Stimulated activated CD4-positive, alpha-beta T cell treated with anti-CD3 and anti-CD28 coated beads, Interleukin-12 subunit alpha, Interleukin-12 subunit beta, amount 100 ng/mL, for 24 hours (primary cell): ENCODE data around the gene TIMM13.
A peak's percentile ranks its signal among the peaks of the same experiment; 100 is the strongest.
"Not testable (repeated sequence)": the region's sequence is repeated elsewhere in the genome, so short reads cannot be mapped to it uniquely, and the experiment has no call there.

Experiments
- DNase-seq, 2 experiments: peaks; one replicate each; pipeline ENCODE4 v3.0.0-alpha.2; 2020; ENCODE audit warnings: low read depth in 2 of 2

The TIMM13 gene

GRCh38 chr19:2431318-2432055 is 4.1 kb upstream of the TIMM13 start:
- DNase-seq: no peak

DNA sequence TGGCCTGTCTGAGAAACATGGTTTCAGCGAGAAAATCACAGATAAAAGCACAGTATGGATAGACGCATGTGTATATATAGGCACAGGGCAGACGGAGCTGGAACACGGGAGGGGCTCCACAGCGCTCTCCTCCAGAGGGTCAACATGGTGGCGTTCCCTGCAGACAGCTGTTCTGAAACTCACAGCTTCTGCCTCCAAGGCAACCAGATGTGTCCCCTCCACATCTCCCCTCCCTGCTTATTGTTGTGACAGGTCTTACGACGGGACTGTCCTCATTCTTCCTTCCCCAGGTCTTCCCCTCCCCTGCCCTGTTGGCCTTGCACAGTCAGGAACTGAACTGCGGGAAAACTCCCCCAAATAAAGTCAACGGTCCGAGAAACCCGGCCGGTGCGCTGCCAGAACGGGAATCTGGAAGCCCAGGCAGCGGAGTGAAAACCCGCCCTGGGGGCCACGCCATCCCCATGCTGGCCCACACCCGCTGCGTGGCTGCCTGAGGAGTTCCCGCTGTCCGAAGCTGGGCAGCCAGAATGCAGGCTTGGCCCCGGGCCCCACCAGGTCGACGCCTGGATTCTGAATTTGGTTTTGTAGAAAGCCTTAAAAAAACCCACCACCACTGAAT is 2.6 kb upstream of the TIMM13 start:
- no peak for DNase-seq

DNA sequence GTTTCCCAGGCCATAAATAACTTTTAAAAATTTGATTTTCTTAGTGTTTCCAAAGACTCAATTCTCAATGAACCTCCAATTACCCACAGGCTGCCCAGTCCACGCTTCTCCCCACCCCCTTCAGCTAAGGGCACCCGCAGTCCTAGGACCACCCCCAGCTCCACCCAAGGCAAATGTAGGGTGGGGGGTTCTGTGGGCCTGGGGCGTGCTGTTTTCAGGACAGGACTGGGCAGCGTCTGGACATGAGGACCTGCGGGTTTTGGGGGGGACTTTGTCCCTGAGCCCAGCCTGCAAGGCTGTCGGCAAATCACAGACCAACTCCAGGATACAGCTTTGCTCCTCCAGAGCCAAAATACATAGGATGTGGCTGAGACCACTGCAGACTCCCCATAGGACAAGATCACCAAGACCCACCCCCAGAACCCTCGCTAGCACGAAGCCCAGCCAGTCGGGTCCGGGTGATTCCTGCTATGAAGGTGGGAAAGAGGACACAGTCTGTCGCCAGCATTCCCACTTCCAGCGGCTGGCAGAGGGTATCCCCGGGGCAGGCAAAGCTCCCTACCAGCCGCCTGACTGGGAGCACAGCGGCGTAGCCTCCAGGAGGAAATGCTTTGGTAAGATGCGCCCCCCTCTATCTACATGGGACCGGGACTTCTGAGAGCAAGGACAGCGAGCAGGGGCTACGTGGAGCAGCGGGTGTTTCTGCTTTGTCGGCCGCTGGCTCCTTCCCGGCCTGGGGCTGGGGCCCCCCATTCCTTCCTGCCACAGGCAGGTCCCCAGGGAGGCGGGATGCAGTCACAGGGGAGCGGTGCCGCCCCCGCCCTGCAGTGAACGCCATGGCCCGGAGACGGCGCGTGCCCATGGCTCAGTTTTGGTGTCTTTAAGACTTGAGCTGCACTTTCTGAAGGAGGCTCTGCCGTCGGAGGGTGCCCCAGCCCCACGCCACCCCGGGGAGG is 1.6 kb upstream of the TIMM13 start:
- no peak for DNase-seq

- no peak for DNase-seq
Observed at GRCh38 chr19:2428321-2428690, 920 bp upstream of the TIMM13 start.

DNA sequence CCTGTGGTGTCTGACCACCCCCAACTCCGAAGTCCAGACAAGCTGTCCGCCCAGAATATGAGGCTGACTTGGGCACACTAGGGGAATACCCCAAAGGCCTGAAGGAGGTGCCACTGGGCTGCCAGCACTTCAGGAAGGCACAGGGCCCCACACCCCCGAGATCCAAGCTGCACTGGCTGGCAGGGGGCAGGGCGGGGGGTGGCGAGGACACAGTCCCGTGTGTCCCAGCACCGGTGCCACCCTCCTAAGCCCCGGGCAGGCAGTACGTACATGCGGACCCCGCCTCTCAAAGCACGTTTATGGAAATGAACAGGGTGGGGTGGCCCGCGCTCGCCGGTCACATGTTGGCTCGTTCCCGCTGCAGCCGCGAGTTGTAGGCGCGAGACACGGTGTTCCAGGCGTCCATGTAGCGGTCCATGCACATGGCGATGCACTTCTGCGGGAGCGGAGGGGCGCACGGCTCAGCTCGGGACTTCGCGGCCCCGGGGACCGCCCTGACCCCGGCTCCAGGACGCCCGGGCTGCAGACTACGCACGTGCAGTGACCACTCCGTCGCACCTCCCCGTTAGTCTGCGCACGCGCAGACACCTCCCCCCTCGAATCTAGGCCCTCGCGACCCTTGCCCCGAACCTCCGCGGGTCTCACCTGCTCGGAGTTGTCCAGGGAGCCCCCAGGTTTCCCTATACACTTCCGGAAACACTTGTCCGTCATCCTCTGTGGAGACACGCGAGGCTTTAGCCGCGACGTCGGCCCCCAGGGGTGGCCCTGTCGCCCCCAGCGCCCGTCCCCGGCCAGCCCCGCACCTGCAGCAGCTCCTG is 566 bp downstream of the TIMM13 start:
- DNase-seq: peak; percentile 23 to 45

- DNase-seq: no peak
Observed at GRCh38 chr19:2425622-2426581, 1.5 kb downstream of the TIMM13 start.

DNA sequence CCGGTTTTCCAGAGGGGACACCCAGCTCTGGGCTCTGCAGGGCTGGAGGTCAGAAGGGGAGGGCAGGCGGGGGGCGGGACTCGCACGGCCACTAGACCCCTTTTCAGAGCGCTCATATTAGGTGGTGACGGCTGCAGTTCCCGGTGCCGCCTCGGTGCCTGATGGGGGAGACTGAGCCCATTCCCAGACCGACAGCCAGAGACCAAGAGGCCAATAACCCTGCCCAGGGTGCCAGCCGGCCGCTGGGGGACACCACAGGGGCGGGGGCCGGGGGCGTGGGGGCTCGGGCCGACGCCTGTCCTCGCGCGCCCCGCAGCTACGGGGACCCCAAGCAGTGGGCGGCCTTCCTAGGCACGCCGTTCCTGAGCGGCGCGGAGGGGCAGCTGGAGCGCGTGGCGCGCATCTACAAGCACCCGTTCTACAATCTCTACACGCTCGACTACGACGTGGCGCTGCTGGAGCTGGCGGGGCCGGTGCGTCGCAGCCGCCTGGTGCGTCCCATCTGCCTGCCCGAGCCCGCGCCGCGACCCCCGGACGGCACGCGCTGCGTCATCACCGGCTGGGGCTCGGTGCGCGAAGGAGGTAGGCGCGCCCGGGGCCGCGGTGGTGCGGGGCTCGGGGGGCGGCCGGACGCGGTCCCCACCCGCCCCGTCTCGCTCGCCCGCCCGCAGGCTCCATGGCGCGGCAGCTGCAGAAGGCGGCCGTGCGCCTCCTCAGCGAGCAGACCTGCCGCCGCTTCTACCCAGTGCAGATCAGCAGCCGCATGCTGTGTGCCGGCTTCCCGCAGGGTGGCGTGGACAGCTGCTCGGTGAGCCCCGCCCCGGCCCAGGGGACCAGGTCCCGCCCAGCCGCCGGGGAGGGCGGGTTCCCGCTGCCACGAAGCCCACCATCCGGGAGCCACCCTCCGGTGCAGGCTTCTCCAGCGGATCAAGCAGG is 2.4 kb downstream of the TIMM13 start:
- DNase-seq: no peak

DNA sequence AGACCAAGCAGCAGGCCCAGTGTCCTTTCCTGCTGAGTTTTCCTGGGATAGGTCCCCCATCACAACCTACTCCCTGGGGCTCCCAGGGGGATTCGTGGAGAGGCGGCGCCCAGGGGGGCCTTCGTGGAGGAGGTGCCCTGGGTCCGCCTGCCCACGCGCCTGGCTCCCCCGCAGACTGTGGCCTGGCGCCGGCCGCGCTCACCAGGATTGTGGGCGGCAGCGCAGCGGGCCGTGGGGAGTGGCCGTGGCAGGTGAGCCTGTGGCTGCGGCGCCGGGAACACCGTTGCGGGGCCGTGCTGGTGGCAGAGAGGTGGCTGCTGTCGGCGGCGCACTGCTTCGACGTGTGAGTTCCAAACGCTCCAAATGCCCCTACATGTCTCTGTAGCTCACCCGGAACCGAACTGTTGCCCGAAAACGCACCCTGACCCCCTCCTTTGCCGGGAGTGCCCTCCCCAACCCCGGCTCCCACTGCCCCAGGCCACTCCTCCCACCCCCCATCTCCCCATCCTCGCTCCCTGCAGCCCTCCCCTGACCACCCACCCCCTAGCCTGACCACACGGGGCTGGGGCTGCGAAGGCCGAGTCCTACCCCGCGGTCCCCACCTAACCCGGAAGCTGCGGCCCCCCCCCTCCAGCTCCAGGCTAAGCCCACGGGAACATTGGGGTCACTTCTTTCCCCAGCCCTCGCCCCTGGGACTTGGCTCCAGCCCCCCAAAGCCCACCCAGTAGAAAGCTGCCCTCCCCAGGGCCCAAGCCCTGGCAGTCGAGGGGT is 3.3 kb downstream of the TIMM13 start:
- no peak for DNase-seq

DNA sequence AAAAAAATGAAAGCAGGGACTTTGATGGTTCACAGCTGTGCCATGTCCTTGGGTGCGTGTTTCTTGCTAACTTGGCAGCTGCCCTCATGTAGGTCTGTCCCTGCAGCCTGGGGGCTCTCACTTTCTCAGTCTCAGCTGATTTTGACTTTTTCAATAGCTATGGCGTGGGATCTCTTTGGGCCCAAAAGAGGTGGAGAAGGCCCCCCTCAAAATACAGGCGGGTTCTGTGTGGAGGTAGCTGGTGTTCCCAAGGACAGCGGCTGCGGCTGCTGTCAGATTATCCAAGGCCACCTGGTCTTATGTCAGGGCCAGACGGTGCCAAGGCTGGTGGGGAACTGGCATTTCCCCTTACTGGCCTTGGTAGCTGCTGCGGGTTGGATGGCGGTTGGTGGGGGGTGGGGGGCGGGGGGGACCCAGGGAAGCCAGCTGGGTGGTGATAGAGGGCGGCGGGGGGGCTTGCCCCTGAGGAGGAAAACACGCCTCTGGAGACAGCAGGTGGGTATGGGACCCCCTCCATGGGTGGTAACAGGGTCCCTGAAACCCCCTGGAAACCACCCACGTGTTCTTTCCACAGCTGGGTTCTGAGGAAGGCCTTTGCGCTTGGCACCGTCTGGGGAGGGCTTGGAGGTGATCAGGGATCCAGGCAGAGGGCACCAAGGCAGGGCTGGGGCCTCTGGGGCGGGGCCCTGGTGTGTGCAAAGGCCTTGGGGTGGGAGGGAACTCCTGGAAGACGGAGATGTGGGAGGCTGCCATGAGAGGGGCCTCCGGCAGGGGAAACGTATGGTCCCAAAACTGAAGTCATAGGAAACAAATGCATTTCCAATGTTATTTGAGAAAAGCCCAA is 4.1 kb downstream of the TIMM13 start:
- no peak for DNase-seq

- DNase-seq: no peak
Observed at GRCh38 chr19:2421581-2422306, 5.6 kb downstream of the TIMM13 start.

DNA sequence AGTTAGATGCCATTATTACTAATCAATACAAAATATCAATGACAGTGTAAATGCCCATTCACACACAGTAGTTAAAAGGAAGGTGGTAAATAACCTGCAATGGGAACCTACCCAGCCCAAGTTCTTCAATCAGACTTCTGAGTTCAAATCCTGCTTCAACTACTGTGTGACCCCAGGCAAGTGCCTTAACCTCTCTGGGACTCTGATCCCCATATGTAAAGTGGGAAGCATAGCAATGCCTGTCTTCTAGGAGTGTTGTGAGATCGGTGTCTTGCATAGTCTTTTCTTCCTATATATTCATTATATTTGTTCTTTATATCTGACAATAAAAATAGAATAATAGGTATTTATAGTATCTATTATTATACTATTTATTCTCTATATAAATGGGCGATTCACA is 6.9 kb downstream of the TIMM13 start:
- no peak for DNase-seq

GRCh38 chr19:2419754-2420153 is 7.6 kb downstream of the TIMM13 start:
- DNase-seq: no peak

DNA sequence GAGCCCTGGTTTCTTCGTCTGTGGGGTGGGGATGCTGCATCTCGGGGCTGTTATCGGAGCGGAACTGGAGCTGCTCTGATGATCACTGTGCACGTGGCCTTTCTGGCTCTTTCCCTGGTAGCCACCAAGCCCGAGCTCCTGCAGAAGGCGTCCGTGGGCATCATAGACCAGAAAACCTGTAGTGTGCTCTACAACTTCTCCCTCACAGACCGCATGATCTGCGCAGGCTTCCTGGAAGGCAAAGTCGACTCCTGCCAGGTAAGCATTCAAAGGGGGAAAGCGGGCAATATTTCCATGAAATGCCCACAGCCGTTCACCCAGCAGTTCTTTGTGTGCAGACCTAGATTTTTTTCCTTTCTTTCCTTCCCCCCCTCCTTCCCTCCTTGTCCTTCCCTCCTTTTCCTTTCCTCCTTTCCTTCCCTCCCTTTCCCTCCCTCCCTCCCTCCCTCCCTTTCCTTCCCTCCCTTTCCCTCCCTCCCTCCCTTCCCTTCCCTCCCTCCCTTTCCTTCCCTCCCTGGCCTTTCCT is 9.4 kb downstream of the TIMM13 start:
- no peak for DNase-seq

DNA sequence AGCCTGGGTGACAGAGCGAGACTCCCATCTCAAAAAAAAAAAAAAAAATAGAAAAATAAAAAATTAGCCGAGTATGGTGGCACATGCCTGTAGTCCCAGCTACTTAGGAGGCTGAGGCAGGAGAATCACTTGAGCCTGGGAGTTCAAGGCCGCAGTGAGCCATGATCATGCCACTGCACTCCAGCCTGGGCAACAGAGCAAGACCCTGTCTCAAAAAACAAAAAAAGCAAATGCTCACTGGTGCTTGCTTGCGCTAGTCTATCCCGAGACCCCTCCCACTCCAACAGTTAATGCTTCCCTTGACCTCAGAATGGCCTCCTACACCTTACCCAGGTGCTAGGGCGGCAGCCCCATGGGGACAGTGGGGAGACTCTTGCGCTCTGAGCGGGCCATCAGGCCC is 9.9 kb downstream of the TIMM13 start:
- DNase-seq: not testable (repeated sequence)

DNA sequence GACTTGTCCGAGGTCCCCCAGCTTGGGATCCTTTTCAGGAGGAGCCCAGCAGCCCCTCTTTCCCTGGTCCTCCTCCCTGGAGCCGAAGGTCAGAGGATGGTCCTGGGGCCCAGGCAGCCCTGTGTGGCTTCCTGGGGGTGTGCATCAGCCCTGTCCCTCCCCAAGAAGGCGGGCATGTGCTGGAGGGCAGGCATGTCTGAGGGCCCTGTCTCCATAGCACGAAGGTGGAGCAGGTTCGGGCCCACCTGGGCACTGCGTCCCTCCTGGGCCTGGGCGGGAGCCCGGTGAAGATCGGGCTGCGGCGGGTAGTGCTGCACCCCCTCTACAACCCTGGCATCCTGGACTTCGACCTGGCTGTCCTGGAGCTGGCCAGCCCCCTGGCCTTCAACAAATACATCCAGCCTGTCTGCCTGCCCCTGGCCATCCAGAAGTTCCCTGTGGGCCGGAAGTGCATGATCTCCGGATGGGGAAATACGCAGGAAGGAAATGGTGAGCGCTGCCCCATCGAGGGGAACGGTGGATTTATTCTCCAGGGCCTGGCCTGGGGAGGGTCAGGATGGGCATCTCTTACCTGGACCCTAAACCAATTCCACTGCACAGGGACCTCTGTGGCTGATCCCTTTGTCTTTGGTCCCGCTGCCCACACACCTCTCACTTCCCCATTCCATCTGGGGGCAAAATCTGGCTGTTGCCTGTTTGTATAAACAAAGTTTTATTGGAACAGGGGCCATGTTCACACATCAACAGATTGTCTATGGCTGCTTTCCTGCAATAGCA is 10.9 kb downstream of the TIMM13 start:
- no peak for DNase-seq

DNA sequence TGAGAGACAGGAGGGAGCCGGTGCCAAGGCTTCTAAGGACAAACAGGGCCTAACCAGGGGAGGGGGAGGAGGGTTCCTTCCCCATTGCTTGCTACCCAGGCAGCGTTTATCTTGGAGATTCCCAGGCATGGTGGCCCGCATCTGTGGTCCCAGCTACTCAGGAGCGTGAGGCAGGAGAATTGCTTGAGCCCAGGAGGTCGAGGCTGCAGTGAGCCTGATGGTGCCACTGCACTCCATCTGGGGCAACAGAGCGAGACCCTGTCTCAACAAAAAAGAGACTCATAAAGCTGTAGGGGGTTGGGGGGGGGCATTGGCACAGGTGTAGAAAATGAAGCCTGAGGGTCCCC is 11.4 kb downstream of the TIMM13 start:
- DNase-seq: no peak
